ENCODE measurements around the gene RTN4.

RTN4 gene

GRCh38 chr2:54948120-54948519, 102.1 kb downstream of the RTN4 start:
- no peak for TF ChIP-seq CTCF (IDR thresholded peaks at IDR 0.05; ENCODE audit: low read depth, low read length)
- DNase-seq (ENCODE audit: extremely low read depth, low read depth): no peak

GRCh38 chr2:54947646-54948045, 102.6 kb downstream of the RTN4 start:
- TF ChIP-seq CTCF (IDR thresholded peaks at IDR 0.05; ENCODE audit: low read depth, low read length): no peak
- DNase-seq (ENCODE audit: extremely low read depth, low read depth): no peak

- no peak for DNase-seq (ENCODE audit: extremely low read depth, low read depth)
- TF ChIP-seq CTCF (IDR thresholded peaks at IDR 0.05; ENCODE audit: low read depth, low read length): no peak
These were observed 103.1 kb downstream of the RTN4 start for GRCh38 chr2:54947136-54947535.

- no peak for DNase-seq (ENCODE audit: extremely low read depth, low read depth)
- TF ChIP-seq CTCF (IDR thresholded peaks at IDR 0.05; ENCODE audit: low read depth, low read length): no peak
These were observed 103.9 kb downstream of the RTN4 start for GRCh38 chr2:54946220-54946805.

- DNase-seq (ENCODE audit: extremely low read depth, low read depth): peak; percentile 29
- TF ChIP-seq CTCF (IDR thresholded peaks at IDR 0.05; ENCODE audit: low read depth, low read length): no peak
These were observed 104.6 kb downstream of the RTN4 start for GRCh38 chr2:54945391-54946219.

- no peak for TF ChIP-seq CTCF (IDR thresholded peaks at IDR 0.05; ENCODE audit: low read depth, low read length)
- no peak for DNase-seq (ENCODE audit: extremely low read depth, low read depth)
These were observed 105.4 kb downstream of the RTN4 start for GRCh38 chr2:54944724-54945326.

GRCh38 chr2:54942373-54942772, 107.9 kb downstream of the RTN4 start:
- no peak for TF ChIP-seq CTCF (IDR thresholded peaks at IDR 0.05; ENCODE audit: low read depth, low read length)
- no peak for DNase-seq (ENCODE audit: extremely low read depth, low read depth)
